NT2/D1 (cell line): ENCODE measurements around the gene TUFT1.

Experiments
- DNase-seq: peaks from one replicate; pipeline ENCODE4 v3.0.0-alpha.2; 2011; ENCODE audit warnings: low read depth, low spot score
- H3K27me3 ChIP-seq: 2 replicates; pipeline ENCODE4 v1.6.0; 2011; ENCODE audit warnings: mild to moderate bottlenecking; ENCODE audit not compliant: insufficient read length, insufficient read depth
- H3K36me3 ChIP-seq: 2 replicates; pipeline ENCODE4 v1.6.1; 2011; ENCODE audit warnings: mild to moderate bottlenecking, low read length, mixed read lengths; ENCODE audit not compliant: insufficient read depth, insufficient read length
- H3K4me1 ChIP-seq: 2 replicates; pipeline ENCODE4 v1.5.1; 2011; ENCODE audit not compliant: insufficient read depth, insufficient read length
- H3K4me3 ChIP-seq: 2 replicates; pipeline ENCODE4 v1.5.1; 2011; ENCODE audit warnings: low read depth; ENCODE audit not compliant: insufficient read length
- H3K9ac ChIP-seq: 2 replicates; pipeline ENCODE4 v1.6.0; 2011; ENCODE audit warnings: low read depth; ENCODE audit not compliant: insufficient read length
- H3K9me3 ChIP-seq: 2 replicates; pipeline ENCODE4 v1.5.1; 2011; ENCODE audit warnings: mild to moderate bottlenecking, low read length; ENCODE audit not compliant: insufficient read depth
- SUZ12 ChIP-seq: IDR thresholded peaks from 2 replicates; pipeline ENCODE4 v1.6.1; 2011; ENCODE audit not compliant: insufficient read length, insufficient read depth; ENCODE audit errors: extremely low read depth
- YY1 ChIP-seq: IDR thresholded peaks from 2 replicates; pipeline ENCODE4 v1.6.1; 2011; ENCODE audit not compliant: insufficient read length, insufficient read depth
- ZNF274 ChIP-seq: IDR thresholded peaks from 2 replicates; pipeline ENCODE4 v1.6.1; 2011; ENCODE audit warnings: mild to moderate bottlenecking, low read depth, low read length

TUFT1 gene, protein sequence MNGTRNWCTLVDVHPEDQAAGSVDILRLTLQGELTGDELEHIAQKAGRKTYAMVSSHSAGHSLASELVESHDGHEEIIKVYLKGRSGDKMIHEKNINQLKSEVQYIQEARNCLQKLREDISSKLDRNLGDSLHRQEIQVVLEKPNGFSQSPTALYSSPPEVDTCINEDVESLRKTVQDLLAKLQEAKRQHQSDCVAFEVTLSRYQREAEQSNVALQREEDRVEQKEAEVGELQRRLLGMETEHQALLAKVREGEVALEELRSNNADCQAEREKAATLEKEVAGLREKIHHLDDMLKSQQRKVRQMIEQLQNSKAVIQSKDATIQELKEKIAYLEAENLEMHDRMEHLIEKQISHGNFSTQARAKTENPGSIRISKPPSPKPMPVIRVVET

DNA sequence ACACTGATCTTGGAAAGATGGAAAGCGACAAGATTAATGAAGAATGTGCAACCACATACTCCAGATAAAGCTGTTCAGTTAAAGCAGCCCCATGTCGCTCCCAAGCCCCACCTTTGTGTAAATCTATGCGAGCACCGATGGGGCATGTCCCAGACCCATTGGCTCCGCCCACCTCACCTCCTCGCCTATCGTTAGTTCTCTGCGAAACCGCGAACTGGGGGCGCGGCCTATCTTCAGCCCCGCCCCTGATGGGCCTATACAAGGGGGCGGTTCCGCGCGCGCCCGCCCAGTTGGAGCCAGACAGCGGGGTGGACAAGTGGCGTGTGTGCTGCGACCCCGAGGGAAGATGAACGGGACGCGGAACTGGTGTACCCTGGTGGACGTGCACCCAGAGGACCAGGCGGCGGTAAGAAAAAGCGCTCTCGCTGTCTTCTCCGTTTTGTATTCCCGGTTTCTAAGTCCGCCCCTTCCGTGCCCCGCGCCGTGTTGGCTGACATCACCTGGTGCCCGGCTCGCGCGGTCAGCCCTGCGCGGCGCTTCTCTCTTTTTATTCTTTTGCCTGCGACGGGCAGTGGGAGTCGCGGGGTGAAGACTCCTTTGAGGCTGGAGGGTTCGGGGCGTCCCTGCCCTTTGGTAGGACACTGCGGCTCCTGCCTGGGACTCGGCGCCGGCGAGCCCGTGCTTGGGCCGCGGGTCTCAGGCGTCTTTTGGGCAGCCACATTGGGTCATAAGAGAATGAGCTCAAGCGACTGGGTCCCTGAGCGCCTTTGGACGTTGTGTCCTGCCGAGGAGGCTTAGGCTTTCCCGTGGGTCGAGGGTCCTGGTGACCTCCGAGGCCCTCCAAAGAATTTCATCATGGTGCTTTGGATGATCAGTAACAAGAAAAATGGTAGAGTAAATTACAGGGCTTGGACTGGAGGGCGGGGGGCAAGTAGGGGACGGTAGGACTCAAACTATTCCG is at the start of gene TUFT1:
TUFT1 (plus strand) TSS at position 289 of the 961 bp plus-strand sequence; CDS start at position 347, 58 bp downstream.
- Histone ChIP-seq H3K9ac (peak within 1 kb of the TSS; percentile 87), H3K4me3 (peak within 1 kb of the TSS; percentile 86), H3K27me3 (peaks cover 9% of the 10 kb centered on the region), H3K36me3 (peaks cover 52% of the 10 kb centered on the region), H3K9me3 (no peaks in the 10 kb centered on the region), H3K4me1 (peaks cover 10% of the 10 kb centered on the region)
- peak; percentile 96 for DNase-seq
- TF ChIP-seq ZNF274, result no peak
- no peak for TF ChIP-seq YY1
- no peak for TF ChIP-seq SUZ12

DNA sequence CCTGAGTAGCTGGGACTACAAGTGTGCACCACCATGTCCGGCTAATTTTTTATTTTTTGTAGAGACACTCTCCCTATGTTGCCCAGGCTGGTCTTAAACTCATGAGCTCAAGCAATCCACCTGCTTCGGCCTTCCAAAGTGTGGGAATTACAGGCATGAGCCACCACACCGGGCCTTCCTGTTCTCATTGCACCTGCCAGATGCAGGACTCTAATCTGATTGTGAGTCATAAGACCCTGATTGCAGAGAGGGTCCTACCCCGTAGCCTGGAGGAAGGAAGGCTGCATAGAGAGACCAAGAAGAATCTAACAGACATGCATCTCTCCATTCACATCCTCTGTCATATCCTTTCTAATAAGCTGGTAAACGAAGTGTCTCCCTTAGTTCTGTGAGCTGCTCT is 48.5 kb upstream of the TUFT1 start:
- DNase-seq, result no peak
- H3K27me3 ChIP-seq, result no peaks in the 10 kb centered on the region
- H3K4me1 ChIP-seq, result no peaks in the 10 kb centered on the region
- no peak overlapping the region for H3K4me3 ChIP-seq
- H3K9me3 ChIP-seq, result no peaks in the 10 kb centered on the region
- TF ChIP-seq YY1 (no peak), ZNF274 (no peak), SUZ12 (no peak)
- H3K36me3 ChIP-seq, result no peaks in the 10 kb centered on the region
- H3K9ac ChIP-seq, result no peak overlapping the region

DNA sequence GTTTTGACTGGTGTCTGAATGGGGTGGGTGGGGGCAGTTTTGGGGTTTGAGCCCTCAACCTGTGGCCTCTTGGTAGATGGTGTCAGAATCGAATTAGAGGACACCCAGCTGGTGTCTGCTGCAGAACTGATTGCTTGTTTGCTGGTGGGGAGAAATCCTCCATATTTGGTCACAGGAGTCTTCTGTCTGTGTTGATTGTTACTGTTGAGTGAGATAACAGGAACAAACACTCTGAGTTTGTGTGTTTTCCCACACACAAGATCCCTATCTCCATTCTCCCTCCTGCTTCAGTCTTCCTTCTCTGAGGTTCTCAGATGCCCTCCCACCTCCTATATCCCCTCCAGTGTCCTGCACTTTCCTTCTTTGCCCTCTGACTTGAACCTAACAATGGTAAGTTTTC is 48.0 kb upstream of the TUFT1 start:
- no peaks in the 10 kb centered on the region for H3K27me3 ChIP-seq
- DNase-seq, result no peak
- no peak overlapping the region for H3K9ac ChIP-seq
- H3K4me3 ChIP-seq, result no peak overlapping the region
- no peaks in the 10 kb centered on the region for H3K9me3 ChIP-seq
- TF ChIP-seq SUZ12, result no peak
- no peak for TF ChIP-seq YY1
- TF ChIP-seq ZNF274, result no peak
- H3K36me3 ChIP-seq, result no peaks in the 10 kb centered on the region
- H3K4me1 ChIP-seq, result no peaks in the 10 kb centered on the region

DNA sequence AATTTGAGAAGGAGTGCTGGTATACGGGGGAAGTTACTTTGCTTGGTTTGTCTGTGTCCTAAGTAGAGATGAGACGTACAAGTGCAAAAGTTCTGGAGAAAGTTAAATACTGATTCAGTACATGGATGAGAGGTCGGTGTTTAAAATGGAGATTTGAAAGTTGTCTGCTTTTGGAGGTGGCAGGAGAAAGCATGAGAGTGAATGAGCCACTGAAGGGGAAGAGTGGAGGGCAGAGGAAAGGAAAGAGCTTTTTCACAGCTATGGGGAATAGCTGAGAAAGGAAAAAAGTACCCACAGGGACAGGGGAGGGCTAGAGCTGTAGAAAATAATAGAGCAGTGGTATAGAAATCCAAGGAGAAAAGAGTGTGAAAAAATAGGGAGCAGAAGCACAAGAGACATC is 47.1 kb upstream of the TUFT1 start:
- H3K9ac ChIP-seq, result no peak overlapping the region
- DNase-seq, result no peak
- H3K9me3 ChIP-seq, result no peaks in the 10 kb centered on the region
- TF ChIP-seq SUZ12 (no peak), YY1 (no peak), ZNF274 (no peak)
- H3K4me3 ChIP-seq, result no peak overlapping the region
- no peaks in the 10 kb centered on the region for H3K4me1 ChIP-seq
- H3K27me3 ChIP-seq, result no peaks in the 10 kb centered on the region
- H3K36me3 ChIP-seq, result no peaks in the 10 kb centered on the region

DNA sequence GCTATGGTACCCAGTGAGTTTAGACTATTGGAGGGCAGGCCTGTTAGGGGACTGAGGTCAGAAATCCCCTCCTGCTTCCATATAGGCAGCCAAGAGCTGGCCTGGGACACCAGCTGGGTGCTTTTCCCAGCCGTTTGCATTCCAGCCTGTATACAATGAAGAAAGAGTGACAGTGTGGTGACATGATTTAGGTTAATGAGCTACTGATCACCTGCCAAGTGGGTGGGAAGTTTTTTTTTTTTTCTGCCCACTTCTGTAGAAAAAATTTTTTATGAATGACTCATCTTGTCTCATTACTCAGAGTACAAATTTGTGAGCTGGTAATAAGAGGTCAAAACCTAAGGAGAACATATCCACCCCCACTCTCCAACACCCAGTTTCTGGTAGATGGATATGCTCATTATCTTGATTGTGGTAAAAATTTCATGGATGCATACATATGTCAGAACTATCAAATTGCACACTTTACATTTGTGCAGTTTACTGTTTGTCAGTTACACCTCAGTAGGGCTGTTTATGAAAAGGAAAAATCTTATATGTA is 45.3 kb upstream of the TUFT1 start:
- Histone ChIP-seq H3K36me3 (no peaks in the 10 kb centered on the region), H3K9me3 (no peaks in the 10 kb centered on the region), H3K27me3 (no peaks in the 10 kb centered on the region), H3K4me3 (no peak overlapping the region), H3K9ac (no peak overlapping the region), H3K4me1 (no peaks in the 10 kb centered on the region)
- no peak for DNase-seq
- TF ChIP-seq SUZ12, result no peak
- TF ChIP-seq ZNF274, result no peak
- no peak for TF ChIP-seq YY1

DNA sequence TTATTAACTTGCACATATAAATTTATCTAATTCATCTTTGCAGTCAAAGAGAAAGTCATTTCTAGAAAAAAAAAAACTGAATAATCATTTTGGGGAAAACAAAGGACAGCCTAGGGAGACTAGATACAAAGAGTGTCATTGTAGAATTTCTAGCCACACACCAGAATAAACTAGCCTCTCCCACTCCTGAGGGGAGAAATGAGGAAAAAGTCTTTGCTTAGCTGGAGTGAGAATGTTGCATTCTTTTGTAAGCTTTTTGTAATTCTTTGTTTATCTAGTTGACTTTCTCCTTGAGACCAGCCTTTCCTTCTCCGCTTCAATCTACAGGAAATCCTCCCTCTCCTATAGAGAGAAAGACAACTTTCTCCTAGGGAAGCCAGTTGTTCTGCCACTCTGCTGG is 44.8 kb upstream of the TUFT1 start:
- no peaks in the 10 kb centered on the region for H3K27me3 ChIP-seq
- no peaks in the 10 kb centered on the region for H3K9me3 ChIP-seq
- no peaks in the 10 kb centered on the region for H3K4me1 ChIP-seq
- TF ChIP-seq ZNF274 (no peak), SUZ12 (no peak)
- no peak overlapping the region for H3K4me3 ChIP-seq
- no peak for DNase-seq
- H3K36me3 ChIP-seq, result no peaks in the 10 kb centered on the region
- H3K9ac ChIP-seq, result no peak overlapping the region

DNA sequence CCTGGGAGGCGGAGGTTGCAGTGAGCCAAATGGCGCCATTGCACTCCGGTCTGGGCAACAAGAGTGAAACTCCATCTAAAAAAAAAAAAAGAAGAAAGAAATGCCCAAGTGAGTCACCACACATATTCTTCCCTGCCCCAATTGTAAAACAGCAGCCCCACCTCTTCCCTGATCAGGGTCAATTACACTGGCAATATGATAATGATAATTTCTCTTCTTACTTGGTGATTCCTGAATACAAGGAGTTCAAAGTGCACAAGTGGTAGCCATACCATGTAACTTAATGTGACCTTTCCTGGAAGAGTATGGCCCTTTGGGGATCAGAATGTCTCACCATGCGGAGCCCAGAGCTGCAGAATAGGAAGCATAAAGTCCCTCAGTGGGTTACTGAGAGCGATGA is 40.7 kb upstream of the TUFT1 start:
- H3K36me3 ChIP-seq, result no peaks in the 10 kb centered on the region
- H3K4me3 ChIP-seq, result no peak overlapping the region
- no peak for DNase-seq
- no peaks in the 10 kb centered on the region for H3K9me3 ChIP-seq
- H3K9ac ChIP-seq, result no peak overlapping the region
- TF ChIP-seq YY1 (no peak), SUZ12 (no peak), ZNF274 (no peak)
- no peaks in the 10 kb centered on the region for H3K27me3 ChIP-seq
- H3K4me1 ChIP-seq, result peaks cover 4% of the 10 kb centered on the region
